Stimulated activated CD4-positive, alpha-beta T cell treated with anti-CD3 and anti-CD28 coated beads, Interleukin-2, amount 100 ng/mL, for 4 hours (primary cell): ENCODE results near the gene PEBP1.

Experiments
- DNase-seq: peaks from one replicate; pipeline ENCODE4 v3.0.0-alpha.2; 2020; ENCODE audit warnings: low read depth

PEBP1 gene

DNA sequence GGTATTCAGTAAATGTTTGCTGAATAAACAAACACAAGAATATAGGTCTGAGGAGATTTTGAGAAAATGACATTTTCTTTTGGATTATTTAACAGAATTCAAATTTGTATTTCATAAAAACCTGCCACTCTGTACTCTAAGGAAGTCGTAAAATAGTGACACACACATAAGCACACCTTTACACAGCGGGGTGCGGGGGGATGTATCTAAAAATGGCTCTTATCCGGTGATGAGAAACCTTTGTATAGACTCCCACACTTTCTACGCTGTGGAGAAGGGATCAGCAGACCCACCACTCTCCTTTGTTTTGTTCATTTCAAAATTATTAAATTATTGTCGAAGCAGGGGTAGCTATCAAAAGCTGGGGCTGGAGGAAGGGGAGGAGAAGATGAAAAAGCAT lies 58.0 kb downstream of the PEBP1 start:
- DNase-seq = no peak
